Ishikawa (cell line): Measurements from ENCODE around the gene MCL1.

Experiments
- CEBPB ChIP-seq: IDR thresholded peaks from 2 replicates; pipeline ENCODE4 v1.6.1; 2012
- CREB1 ChIP-seq: IDR thresholded peaks from 2 replicates; pipeline ENCODE4 v1.6.1; 2012; ENCODE audit warnings: low read depth
- EGR1 ChIP-seq: IDR thresholded peaks from 2 replicates; pipeline ENCODE4 v1.6.1; 2012
- EP300 ChIP-seq: IDR thresholded peaks from 2 replicates; pipeline ENCODE4 v1.6.1; 2012; ENCODE audit warnings: borderline replicate concordance
- FOXM1 ChIP-seq: IDR thresholded peaks from 2 replicates; pipeline ENCODE4 v1.6.1; 2012; ENCODE audit warnings: low read depth, borderline replicate concordance
- NFIC ChIP-seq: IDR thresholded peaks from 2 replicates; pipeline ENCODE4 v1.6.1; 2012
- RAD21 ChIP-seq: IDR thresholded peaks from 2 replicates; pipeline ENCODE4 v1.6.1; 2012; ENCODE audit warnings: low read depth
- TAF1 ChIP-seq: IDR thresholded peaks from 2 replicates; pipeline ENCODE4 v1.6.1; 2012; ENCODE audit warnings: low read depth, mild to moderate bottlenecking
- TCF12 ChIP-seq: IDR thresholded peaks from 2 replicates; pipeline ENCODE4 v1.6.1; 2012; ENCODE audit warnings: low read depth
- TEAD4 ChIP-seq: IDR thresholded peaks from 2 replicates; pipeline ENCODE4 v1.6.1; 2012
- USF1 ChIP-seq: IDR thresholded peaks from 2 replicates; pipeline ENCODE4 v1.6.1; 2012
- YY1 ChIP-seq: IDR thresholded peaks from 2 replicates; pipeline ENCODE4 v1.6.1; 2012; ENCODE audit warnings: low read depth
- ZBTB7A ChIP-seq: IDR thresholded peaks from 2 replicates; pipeline ENCODE4 v1.6.1; 2012; ENCODE audit warnings: low read depth
- TF ChIP-seq, protein P1 (sequence below): IDR thresholded peaks from 2 replicates; pipeline ENCODE4 v1.6.1; 2012
- TF ChIP-seq, protein P2 (sequence below): IDR thresholded peaks from 2 replicates; pipeline ENCODE4 v1.6.1; 2012; ENCODE audit warnings: low read depth, mild to moderate bottlenecking

MCL1 gene

GRCh38 chr1:150577557-150578271, 1.7 kb downstream of the MCL1 start:
- no peak for TF ChIP-seq RAD21
- no peak for TF ChIP-seq USF1
- TF ChIP-seq FOXM1 = no peak
- no peak for TF ChIP-seq TEAD4
- no peak for TF ChIP-seq NFIC
- TF ChIP-seq YY1 = no peak
- TF ChIP-seq CEBPB = no peak
- TF ChIP-seq CREB1 = no peak
- TF ChIP-seq EP300 = no peak
- TF ChIP-seq, protein P1, sequence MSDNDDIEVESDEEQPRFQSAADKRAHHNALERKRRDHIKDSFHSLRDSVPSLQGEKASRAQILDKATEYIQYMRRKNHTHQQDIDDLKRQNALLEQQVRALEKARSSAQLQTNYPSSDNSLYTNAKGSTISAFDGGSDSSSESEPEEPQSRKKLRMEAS = no peak
- TF ChIP-seq, protein P2, sequence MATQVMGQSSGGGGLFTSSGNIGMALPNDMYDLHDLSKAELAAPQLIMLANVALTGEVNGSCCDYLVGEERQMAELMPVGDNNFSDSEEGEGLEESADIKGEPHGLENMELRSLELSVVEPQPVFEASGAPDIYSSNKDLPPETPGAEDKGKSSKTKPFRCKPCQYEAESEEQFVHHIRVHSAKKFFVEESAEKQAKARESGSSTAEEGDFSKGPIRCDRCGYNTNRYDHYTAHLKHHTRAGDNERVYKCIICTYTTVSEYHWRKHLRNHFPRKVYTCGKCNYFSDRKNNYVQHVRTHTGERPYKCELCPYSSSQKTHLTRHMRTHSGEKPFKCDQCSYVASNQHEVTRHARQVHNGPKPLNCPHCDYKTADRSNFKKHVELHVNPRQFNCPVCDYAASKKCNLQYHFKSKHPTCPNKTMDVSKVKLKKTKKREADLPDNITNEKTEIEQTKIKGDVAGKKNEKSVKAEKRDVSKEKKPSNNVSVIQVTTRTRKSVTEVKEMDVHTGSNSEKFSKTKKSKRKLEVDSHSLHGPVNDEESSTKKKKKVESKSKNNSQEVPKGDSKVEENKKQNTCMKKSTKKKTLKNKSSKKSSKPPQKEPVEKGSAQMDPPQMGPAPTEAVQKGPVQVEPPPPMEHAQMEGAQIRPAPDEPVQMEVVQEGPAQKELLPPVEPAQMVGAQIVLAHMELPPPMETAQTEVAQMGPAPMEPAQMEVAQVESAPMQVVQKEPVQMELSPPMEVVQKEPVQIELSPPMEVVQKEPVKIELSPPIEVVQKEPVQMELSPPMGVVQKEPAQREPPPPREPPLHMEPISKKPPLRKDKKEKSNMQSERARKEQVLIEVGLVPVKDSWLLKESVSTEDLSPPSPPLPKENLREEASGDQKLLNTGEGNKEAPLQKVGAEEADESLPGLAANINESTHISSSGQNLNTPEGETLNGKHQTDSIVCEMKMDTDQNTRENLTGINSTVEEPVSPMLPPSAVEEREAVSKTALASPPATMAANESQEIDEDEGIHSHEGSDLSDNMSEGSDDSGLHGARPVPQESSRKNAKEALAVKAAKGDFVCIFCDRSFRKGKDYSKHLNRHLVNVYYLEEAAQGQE = no peak
- no peak for TF ChIP-seq EGR1
- TF ChIP-seq TCF12 = no peak
- no peak for TF ChIP-seq ZBTB7A
- no peak for TF ChIP-seq TAF1

GRCh38 chr1:150576794-150577556, 2.4 kb downstream of the MCL1 start:
- TF ChIP-seq CREB1 (no peak), RAD21 (no peak), ZBTB7A (no peak), USF1 (no peak), YY1 (no peak), FOXM1 (no peak), TAF1 (no peak), CEBPB (no peak), NFIC (no peak), EGR1 (no peak), TEAD4 (no peak), TCF12 (no peak), EP300 (no peak)
- TF ChIP-seq, protein P2 = no peak
- TF ChIP-seq, protein P1 = no peak

DNA sequence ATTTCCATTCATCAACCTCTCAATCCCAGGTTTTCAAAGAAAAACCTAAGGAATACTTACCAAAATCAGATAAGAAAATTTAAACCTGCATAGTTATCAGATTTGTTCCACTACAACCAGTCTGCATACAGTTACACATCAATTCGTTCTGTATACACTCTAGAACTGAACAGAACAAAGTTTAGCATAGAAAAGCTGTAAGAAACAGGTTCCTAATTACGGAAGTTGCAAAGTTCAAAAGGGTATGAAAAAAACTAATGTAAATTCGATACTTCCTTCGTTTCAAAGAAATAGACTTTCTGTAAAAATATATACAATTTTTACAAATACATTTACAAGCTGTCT, 3.1 kb downstream of the MCL1 start:
- TF ChIP-seq TAF1 (no peak), RAD21 (no peak), CREB1 (no peak), NFIC (no peak), CEBPB (no peak), EP300 (no peak), TCF12 (no peak), FOXM1 (no peak), USF1 (no peak), YY1 (no peak), EGR1 (no peak), TEAD4 (no peak), ZBTB7A (no peak)
- TF ChIP-seq, protein P1 = no peak
- TF ChIP-seq, protein P2 = no peak
